Bone marrow (tissue), 2 donors: ENCODE measurements around the gene NSUN2.

Source experiments
- DNase-seq, 2 donors: peaks; one replicate each; lab custom pipeline; 2025; lab: John Stamatoyannopoulos, UW

NSUN2 gene

DNA sequence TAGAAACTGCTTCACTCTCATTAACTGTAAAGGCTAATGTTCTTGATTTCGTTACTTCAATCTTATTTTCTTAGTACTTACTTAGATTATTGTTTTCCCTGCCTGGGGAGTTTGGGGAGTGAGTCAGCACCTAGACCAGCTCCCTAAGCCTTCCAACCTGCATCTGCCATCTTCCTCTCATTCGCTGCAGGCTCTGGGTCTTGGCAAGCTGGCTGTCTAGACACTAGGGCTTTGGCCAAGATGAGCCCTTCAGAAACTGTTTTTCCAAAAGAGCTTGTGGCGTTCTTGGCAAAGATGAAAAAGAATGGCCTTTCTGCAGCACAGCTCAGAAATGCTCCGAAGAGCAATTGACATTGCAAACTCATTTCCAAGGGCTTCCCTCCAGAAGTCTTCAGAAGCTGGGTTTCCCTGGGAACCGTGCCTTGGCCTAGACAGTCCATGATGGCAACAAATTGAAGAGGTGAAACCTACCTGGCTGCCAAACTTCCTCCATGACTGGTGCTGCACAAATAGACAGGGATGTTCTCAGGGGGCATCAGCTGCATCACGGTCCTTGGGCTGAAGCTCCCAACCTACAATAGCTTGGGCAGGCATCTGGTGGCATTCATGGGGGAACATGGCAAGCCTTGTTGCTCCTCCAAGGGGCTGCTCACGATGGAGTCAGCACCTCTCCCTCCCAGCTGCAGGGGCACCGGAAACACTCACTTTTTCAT is 76.6 kb downstream of the NSUN2 start:
- no peak for DNase-seq

DNA sequence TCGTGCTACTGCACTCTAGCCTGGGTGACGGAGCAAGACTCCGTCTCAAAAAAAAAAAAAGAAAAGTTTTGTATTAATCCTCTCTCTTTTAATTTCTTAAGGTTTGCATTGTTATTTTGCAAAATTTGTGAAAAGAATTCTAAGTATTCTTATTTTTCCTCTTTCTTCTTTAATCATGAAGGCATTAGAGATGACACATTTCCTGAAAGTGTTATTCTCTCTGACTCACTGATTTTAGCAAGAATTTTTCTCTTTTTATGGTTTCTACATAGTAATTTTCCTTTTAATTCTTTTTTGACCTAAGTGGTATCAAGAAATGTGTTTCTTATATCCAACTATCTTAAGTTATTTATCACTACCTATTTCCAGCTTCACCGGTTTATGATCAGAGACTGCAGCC is 78.0 kb downstream of the NSUN2 start:
- DNase-seq, result no peak

DNA sequence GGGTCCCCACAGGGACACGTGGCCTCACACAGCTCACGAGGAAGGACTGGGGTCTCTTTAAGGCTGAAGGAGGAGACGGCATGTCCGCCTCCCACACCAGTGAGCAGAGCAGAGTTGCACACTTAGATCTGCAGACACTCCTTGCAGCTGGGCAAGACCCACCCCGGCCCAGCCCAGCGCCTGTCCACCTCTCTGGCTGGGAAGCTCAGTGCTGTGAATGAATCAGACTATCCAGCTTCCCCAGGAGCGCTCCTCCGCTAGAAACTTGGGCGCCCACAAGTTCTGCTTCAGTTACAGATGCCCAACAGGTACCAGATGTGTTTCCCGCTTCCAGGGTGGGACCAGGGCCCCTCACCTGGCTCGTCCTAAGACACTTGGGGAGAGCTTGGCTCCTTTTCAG is 78.9 kb downstream of the NSUN2 start:
- DNase-seq, result no peak

DNA sequence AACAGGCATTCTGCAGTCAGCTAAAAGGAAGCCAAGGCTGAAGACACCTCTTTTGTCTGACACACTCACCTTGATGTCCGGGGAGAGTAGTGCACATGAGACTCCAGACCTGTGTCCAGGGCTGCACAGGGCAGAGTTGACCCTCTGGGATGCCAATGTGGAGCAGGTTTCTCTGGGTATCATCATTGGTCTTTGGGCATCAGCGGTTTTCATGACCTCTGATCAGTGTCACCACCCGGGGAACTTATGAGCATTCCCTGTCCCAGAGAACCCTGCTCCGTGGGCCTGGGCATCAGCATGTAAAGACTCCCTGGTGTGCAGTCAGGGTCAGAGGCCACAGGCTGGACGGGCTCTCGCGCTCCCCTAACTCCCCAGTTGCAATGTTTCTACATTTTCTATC is 80.2 kb downstream of the NSUN2 start:
- no peak for DNase-seq

DNA sequence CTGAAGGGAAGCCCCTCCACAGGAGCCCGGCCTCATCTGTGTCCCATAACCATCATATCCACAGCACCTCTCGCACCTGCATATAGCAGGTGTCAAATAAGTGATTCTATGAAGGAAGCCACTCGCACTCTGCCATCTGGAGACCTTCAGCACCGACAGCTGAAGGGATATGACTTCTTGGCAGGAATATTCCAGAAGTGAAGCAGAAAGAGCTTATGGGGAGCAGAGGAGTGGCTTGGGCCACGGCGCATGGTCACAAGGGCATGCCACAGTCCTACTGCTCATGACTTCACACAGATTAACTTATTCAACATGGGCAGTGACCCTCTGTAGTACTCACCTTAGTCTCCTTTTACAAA is 80.9 kb downstream of the NSUN2 start:
- no peak for DNase-seq

DNA sequence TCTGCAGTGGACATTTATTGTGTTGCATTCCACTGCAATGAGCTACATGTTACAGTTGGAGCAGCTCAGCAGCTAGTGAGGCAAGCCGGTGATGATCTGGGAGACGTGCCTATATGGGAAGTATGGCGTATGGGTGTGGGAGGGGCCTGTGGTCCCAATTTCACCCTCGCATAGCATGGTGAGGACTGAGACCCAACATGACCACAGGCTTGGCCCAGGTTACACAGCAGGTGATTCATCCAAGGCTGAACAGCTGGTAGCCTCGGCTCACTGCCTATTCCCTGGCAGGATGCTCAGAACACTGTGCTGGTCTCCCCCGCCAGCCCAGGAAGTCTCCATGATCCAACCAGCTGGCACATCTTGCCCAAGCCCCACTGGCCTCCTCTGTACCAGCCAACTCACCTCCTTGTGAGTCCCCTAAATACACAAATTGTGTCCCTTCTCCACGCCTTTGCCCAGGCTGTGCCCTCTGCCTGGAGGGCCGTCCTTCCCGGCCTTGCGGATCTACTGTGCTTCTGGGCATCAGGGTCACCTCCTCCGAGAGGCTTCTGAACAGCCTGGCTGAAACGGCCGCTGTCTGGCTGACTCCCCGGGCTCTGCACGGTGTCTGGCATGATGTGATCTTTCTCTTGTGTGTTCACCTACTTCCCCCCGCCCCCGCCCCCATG is 81.4 kb downstream of the NSUN2 start:
- DNase-seq, result no peak

DNA sequence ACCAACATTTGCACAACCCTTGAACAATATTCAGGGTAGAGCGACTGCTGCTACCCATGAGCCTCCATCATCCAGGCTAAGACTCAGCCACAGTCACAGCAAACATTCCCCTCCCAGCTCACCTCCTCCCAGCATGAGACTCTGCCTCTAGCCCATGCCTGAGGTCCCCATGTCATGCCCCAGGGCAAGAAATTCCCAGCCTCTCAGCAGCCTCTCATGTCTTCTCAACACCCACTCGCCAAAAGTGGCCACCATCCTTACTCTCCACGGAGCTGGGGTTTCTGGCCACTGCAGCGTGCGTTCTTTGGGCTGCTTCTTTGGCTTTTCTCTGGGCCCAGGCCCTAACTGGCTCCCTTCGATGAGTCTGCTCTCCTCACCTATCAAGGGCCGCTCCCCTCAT is 82.2 kb downstream of the NSUN2 start:
- DNase-seq, result no peak
